DOHH2 (cell line): ENCODE results near the gene CEBPA.

Source experiments
- H3F3A ChIP-seq: fragments of 200-600 bp; sonication (generic), shearing (Covaris generic); 2 replicates; pipeline ENCODE4 v1.6.0; 2016; ENCODE audit warnings: antibody characterized with exemption, mild to moderate bottlenecking; ENCODE audit not compliant: control insufficient read depth, insufficient read depth
- H3K27ac ChIP-seq: fragments of 200-600 bp; sonication (generic); 2 replicates; pipeline ENCODE4 v1.5.1; 2014; ENCODE audit warnings: low read depth, mild to moderate bottlenecking, low read length, moderate library complexity
- H3K27me3 ChIP-seq: fragments of 200-600 bp; sonication (generic); 2 replicates; pipeline ENCODE4 v1.6.1; 2014; ENCODE audit warnings: mild to moderate bottlenecking, low read length, mixed read lengths; ENCODE audit not compliant: control insufficient read depth
- H3K36me3 ChIP-seq: fragments of 200-600 bp; sonication (generic); 2 replicates; pipeline ENCODE4 v1.6.1; 2014; ENCODE audit warnings: mild to moderate bottlenecking, low read length, moderate library complexity, mixed read lengths; ENCODE audit not compliant: control insufficient read depth
- H3K4me1 ChIP-seq: fragments of 200-600 bp; sonication (generic); 2 replicates; pipeline ENCODE4 v1.6.1; 2014; ENCODE audit warnings: mild to moderate bottlenecking, low read length, mixed read lengths; ENCODE audit not compliant: control insufficient read depth
- H3K4me2 ChIP-seq: fragments of 200-600 bp; sonication (generic); 2 replicates; pipeline ENCODE4 v1.6.0; 2014; ENCODE audit warnings: mild to moderate bottlenecking, low read length, moderate library complexity
- H3K4me3 ChIP-seq: fragments of 200-600 bp; sonication (generic); 2 replicates; pipeline ENCODE4 v1.5.1; 2014; ENCODE audit warnings: mild to moderate bottlenecking, low read length, mixed read lengths
- H3K79me2 ChIP-seq: fragments of 200-600 bp; sonication (generic); 2 replicates; pipeline ENCODE4 v1.6.1; 2014; ENCODE audit warnings: mild to moderate bottlenecking, low read length, mixed read lengths; ENCODE audit not compliant: control insufficient read depth
- H3K9me2 ChIP-seq: fragments of 200-600 bp; sonication (generic); replicated peaks from 2 replicates; pipeline ENCODE4 v1.6.1; 2014; ENCODE audit warnings: mild to moderate bottlenecking, low read length, mixed read lengths; ENCODE audit not compliant: control insufficient read depth
- H3K9me3 ChIP-seq: fragments of 200-600 bp; sonication (generic); 2 replicates; pipeline ENCODE4 v1.6.1; 2014; ENCODE audit warnings: antibody characterized with exemption, low read length, mixed read lengths; ENCODE audit not compliant: control insufficient read depth, insufficient read depth
- H4K20me1 ChIP-seq: fragments of 200-600 bp; sonication (generic); 2 replicates; pipeline ENCODE4 v1.6.0; 2014; ENCODE audit warnings: low read depth, mild to moderate bottlenecking, antibody characterized with exemption, low read length, moderate library complexity; ENCODE audit not compliant: control insufficient read depth, insufficient read depth
- CTCF ChIP-seq: fragments of 200-600 bp; sonication (generic); IDR thresholded peaks from one replicate; pipeline ENCODE4 v1.5.1; 2014; ENCODE audit warnings: antibody characterized with exemption, mild to moderate bottlenecking, low read depth, low read length; ENCODE audit not compliant: poor library complexity, severe bottlenecking
- EZH2phosphoT487 ChIP-seq: fragments of 200-600 bp; sonication (generic); IDR thresholded peaks from 2 replicates; pipeline ENCODE4 v1.6.1; 2017; ENCODE audit warnings: borderline replicate concordance, mild to moderate bottlenecking, antibody characterized with exemption, low read length, moderate library complexity, mixed read lengths

CEBPA gene

GRCh38 chr19:33299051-33299688 lies 3.2 kb downstream of the CEBPA start:
- TF ChIP-seq CTCF (no peak), EZH2phosphoT487 (no peak)
- no peak overlapping the region for H3K4me3 ChIP-seq
- no peak overlapping the region for H3K4me2 ChIP-seq
- no peaks in the 10 kb centered on the region for H3K79me2 ChIP-seq
- no peak overlapping the region for H3K27ac ChIP-seq
- no peaks in the 10 kb centered on the region for H3F3A ChIP-seq
- no peaks in the 10 kb centered on the region for H3K27me3 ChIP-seq
- no peaks in the 10 kb centered on the region for H3K4me1 ChIP-seq
- no peaks in the 10 kb centered on the region for H3K9me3 ChIP-seq
- no peaks in the 10 kb centered on the region for H3K36me3 ChIP-seq
- no peaks in the 10 kb centered on the region for H3K9me2 ChIP-seq
- no peaks in the 10 kb centered on the region for H4K20me1 ChIP-seq

GRCh38 chr19:33298146-33298911 lies 4.0 kb downstream of the CEBPA start:
- Histone ChIP-seq H3K36me3 (no peaks in the 10 kb centered on the region), H4K20me1 (no peaks in the 10 kb centered on the region), H3F3A (no peaks in the 10 kb centered on the region), H3K9me3 (no peaks in the 10 kb centered on the region), H3K4me2 (no peak overlapping the region), H3K4me1 (no peaks in the 10 kb centered on the region), H3K4me3 (no peak overlapping the region), H3K79me2 (no peaks in the 10 kb centered on the region), H3K9me2 (no peaks in the 10 kb centered on the region), H3K27me3 (peaks cover 7% of the 10 kb centered on the region), H3K27ac (no peak overlapping the region)
- TF ChIP-seq CTCF: no peak
- TF ChIP-seq EZH2phosphoT487: no peak

- Histone ChIP-seq H3K79me2 (no peaks in the 10 kb centered on the region), H3K27me3 (peaks cover 12% of the 10 kb centered on the region), H3K9me2 (no peaks in the 10 kb centered on the region), H3F3A (no peaks in the 10 kb centered on the region), H3K4me2 (no peak overlapping the region), H4K20me1 (no peaks in the 10 kb centered on the region), H3K36me3 (no peaks in the 10 kb centered on the region), H3K4me3 (no peak overlapping the region), H3K9me3 (no peaks in the 10 kb centered on the region), H3K4me1 (peaks cover 3% of the 10 kb centered on the region), H3K27ac (no peak overlapping the region)
- TF ChIP-seq CTCF (no peak), EZH2phosphoT487 (no peak)
Measured at GRCh38 chr19:33297401-33298145, 4.8 kb downstream of the CEBPA start.
